ENCODE data around the gene AHRR.

Gene AHRR

GRCh38 chr5:446066-446882, 124.8 kb downstream of the AHRR start:
- no peak for DNase-seq

DNA sequence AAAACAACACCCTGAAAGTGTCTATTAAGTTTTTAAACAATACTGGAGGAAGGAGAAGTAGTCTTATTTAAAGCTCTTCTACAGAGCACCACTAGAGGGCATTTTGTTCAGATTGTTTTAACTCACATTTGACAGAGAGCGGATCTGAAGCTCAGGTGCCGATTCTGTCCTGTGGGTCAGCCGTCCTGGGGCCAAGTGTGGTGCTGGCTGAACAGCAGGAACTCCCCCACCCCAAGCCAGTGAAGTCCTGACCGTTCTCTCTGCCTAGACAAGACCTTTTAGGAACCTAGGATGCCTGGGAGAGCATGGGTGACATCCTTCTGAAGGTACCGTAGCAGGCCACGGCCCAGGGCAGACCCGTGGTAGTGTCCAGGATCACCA, 125.4 kb downstream of the AHRR start:
- DNase-seq: peak; percentile 77

GRCh38 chr5:447501-447900, 126.0 kb downstream of the AHRR start:
- no peak for DNase-seq

DNA sequence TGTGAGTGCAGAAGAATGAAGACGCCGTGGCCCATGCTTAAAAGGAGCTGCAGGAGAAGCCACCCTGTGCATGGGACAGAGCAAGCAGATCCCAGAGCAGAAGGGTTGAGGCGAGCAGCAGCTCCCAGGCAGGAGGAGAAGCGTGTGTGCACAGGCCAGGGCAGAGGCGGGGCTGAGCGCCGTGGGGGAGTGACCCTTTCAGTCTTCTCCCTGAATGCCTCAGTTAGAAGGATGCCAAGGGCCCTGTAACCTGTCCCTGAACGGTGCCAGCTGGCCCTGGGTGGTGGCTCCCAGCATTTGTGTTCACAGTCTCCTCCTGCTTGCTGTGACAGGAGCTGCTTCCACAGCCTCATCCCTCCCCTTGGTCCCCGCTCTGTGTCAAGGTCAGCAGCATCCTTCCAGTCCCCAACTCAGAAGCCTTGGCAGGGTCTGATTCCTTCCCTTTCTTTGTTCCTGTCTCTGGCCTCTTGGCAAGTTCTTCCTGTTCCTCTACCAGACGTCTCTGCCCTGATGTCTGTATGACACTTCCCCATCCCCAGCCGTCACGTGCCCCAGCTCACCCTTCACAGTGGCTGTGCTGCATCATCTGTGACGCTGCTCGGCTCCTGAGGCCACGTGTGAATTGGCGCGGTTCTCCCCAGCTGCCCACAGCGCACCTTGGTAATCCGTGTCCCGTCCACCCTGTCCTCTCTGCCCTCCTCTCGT, 126.7 kb downstream of the AHRR start:
- DNase-seq: no peak

GRCh38 chr5:448766-449090, 127.2 kb downstream of the AHRR start:
- no peak for DNase-seq

DNA sequence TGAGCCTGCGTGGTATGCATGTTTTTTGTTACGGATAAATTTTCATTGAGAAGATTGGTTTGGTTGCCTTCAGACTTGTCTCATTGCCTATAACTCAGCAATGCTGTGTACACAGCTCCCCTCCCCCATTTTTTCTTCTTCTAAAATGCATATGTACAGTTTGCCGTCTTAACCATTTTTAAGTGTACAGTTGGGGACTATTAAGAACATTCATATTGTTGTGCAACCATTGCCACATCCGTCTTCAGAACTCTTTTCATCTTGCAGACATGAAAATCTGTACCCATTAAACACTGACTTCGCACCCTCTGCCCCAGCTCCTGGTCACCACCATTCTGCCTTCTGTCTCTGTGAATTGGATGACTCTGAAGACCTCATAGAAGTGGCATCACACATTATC, 127.6 kb downstream of the AHRR start:
- no peak for DNase-seq

GRCh38 chr5:451587-452458, 130.3 kb downstream of the AHRR start:
- DNase-seq: no peak

DNA sequence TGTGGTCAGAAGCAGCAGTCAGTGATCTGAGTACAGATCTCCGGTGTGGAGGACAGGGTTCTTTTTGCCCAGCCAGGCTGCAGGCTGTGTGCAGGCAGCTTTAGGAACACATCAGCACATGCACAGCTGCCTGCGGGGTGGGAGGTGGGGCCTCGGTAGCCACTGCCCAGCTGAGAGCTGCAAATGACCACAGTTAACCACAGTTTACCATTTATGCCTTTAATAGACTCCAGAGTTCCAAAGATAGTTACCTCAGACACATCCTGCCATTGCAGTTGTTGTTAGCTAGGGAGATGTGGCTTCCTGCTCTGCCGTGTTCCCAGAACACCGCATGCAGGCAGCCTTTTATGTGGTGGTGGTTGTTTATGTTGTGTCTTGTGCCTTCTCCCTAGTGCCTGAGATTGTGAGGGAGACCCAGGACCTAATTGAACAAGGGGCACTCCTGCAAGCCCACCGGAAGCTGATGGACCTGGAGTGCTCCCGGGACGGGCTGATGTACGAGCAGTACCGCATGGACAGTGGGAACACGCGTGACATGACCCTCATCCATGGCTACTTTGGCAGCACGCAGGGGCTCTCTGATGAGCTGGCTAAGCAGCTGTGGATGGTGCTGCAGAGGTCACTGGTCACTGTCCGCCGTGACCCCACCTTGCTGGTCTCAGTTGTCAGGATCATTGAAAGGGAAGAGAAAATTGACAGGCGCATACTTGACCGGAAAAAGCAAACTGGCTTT, 131.6 kb downstream of the AHRR start:
- no peak for DNase-seq

- no peak for DNase-seq
Measured at GRCh38 chr5:453725-454481, 132.4 kb downstream of the AHRR start.

DNA sequence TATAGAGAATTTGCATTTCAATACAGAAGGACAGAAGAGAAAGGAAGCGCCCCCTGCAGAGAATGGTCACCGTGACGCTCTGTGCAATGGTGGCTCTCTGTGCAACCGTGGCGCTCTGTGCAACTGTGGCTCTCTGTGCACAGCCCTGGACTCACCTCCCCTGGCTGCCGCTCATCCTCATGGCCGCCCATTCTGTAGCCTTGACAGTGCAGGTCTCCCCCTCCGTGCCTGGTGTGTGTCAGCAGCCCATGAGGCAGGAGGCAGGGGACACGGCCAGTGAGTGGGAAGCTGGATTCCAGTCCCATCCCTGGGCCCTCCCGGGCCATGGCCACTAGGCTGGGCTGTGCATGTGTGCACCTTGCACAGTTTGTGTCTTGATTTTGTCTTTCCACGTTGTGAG, 133.4 kb downstream of the AHRR start:
- no peak for DNase-seq

GRCh38 chr5:455806-456205, 134.3 kb downstream of the AHRR start:
- no peak for DNase-seq

DNA sequence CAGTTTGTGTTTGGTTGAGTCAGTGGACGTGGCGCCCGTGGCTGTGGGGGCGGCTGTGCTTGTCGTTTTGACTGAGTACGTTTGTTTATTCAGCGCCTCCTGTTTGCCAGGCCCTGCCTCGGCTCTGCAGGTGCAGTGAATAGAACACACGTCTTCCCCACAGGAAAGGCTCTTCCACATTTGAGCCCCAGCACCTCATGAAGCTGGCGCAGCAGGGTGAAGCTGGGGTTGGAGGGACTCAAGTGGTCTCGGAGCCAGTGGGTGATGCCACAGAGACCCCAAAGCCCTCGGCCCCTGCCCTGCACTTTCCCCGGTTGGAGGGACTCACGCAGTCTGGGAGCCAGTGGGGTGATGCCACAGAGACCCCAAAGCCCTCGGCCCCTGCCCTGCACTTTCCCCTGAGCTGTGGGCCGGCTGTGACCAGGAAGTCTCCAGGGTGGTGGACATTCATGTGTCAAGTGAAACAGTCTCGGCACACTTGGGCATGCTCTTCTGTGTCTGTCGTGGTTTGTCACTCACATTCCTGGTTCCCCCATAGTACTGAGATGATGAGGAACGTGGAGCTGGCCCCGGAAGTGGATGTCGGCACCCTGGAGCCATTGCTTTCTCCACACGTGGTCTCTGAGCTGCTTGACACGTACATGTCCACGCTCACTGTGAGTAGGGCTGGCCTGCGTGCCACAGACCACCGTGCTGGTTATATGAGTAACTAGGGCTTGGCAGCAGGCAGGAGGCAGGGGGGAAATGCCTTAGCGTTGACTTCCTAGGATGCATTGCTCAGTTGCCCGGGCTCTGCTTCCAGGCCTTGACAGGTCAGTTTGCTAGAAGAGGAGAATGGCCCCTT, 135.1 kb downstream of the AHRR start:
- no peak for DNase-seq

DNA sequence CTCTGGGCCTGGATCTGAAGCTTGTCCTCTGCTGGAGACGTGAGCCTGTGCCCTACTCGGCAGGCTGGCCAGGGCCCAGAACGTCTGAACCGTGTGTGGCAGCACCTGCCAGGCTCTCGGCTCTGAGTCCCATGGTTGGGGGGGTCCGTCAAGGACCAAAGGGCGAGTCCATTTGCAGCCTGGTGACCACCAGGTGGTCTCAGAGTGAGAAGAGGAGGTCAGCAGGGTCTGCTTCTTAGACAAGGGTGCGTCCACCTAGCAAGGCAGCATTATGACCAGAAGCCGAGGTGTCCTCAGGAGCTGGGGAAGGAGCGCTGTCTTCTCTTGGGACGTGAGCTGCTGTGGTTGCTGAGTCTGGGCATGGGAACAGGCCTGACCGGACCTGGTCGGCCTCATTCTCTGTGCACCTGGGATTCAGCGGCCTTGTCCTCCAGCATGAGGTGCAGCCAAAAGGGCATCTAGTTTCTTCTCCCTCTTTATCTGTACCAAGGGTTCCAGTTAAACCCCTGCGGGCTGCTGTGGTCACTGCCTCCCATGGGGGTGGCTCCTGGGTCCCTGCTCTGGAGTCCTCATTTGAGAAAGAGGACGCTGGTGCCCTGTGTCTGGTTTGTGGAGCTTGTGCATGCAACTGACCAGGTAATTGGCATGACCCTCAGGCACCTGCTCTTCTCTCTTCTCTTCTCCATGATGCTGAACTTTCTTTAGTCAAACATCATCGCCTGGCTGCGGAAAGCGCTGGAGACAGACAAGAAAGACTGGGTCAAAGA, 135.9 kb downstream of the AHRR start:
- DNase-seq: no peak

DNA sequence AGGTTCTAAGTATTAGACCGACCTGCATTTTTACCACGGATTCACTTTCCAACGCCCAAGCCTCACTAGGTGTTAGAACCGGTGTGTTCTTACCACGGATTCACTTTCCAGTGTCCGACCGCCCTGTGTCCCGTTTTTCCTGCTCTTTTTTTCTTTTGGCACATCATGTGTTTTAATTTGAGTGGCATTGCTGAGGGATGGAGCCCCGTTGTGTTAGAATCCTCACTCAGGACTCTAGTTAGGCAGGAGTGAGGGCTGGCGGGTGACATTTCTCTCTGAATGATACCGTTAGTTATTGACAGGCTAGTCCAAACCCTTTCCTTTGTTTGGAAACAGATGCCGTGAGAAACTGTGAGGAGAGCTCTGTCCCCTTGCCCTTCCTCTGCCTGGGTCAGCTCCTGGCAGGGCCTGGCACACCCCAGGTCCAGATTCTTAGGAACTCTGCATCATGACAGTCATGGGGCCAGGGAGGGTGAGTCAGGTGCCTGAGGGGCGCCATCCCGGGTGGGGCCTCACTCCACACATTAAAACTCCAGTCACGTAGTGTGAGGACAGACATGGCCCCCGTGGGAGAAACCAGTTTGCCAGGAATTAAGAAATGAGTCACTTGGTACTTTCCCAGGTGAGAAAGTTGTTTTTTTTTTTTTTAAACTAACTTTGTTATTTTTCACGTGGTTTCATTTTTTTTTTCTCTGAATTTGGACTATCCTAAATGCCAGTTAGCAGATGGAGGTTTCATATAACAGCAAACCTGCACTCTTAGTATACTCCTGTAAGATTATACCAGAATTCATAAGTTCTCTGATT, 137.2 kb downstream of the AHRR start:
- DNase-seq: no peak

DNA sequence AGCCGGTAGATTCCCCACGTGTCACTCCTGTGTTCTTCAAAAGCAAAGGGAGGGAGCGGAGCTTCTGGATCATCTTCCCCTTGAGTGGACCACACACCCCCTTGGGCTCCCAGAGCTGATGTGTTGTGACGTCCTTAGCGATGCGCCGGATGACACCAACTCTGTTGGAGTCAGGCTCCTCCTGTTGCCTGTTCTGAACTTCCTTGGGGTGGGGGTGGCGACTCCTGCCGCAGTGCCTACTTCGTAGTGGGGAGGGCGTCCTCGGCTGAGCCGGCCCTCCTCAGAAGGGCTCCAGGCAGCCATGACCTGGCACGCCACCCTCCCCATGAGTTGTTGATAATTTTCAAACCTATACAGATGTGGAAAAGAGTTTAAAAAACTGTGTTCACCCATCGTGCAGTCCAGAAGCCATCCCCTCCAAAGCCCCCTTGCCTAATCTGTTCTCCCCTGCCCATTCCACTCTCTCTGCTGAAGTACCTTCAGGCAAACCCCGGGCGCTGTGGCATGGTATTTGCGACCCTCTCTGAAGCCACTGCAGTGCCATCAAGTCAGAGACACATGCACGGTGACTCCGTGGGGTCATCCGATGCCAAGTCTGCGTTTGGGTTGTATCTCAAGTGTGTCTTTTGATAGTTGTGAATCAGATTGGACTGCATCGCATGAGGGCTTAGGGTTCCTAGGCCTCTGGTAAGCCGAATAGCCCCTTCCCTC, 138.2 kb downstream of the AHRR start:
- no peak for DNase-seq

DNA sequence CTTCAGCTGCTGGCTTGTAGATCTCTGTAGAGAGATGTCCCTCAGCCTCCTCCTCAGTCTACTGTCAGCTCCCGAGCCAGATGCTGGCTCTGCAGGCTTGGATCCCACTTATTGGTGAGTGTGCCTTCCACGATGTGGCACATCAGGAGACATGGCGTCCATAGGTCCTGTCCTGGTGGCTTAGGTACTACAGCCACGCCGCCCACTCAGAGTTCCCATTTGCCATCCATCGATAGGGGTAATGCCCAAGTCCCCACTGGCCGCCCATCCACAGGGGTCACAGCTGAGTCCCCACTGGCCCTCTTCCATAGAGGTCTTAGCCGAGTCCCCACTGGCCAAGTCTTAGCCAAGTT, 138.7 kb downstream of the AHRR start:
- no peak for DNase-seq

DNA sequence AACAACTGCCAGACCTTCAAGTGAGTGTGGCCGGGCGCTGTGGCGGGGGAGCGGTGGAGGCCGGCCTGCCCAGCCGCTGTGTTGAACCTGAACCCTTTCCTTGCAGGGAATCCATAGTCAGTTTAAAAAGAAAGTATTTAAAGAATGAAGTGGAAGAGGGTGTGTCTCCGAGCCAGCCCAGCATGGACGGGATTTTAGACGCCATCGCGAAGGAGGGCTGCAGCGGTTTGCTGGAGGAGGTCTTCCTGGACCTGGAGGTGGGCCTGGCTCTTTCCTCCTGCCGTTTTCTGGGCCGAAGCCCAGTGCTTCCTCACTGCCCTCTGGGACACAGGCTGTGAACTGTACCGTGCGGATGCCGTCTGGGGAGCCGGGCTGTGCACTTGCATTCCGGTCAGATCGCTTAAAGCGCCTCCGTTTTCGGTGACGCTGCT, 140.6 kb downstream of the AHRR start:
- no peak for DNase-seq

DNA sequence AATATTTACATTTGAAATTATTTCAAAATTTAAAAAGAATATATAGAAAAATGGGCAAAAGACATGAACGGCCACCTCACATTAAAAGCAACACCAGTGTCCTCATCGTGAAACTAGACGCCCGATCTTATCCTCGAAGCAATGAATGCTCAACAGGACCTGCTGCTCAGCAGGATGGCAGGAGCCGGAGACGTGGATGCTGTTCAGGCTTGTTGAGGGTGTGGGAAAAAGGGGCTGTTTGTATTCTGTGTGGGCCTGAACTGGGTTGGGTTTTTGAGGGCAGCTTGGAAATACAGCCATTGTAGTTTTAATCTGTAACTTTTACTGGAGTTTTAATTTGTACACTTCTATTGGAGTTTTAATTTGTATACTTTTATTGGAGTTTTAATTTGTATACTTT, 141.8 kb downstream of the AHRR start:
- no peak for DNase-seq

GRCh38 chr5:463952-464351, 142.4 kb downstream of the AHRR start:
- DNase-seq: no peak
